Gastroesophageal sphincter (tissue), 3 donors: ENCODE data around the gene CLIP3.

ENCODE experiments used
- CTCF ChIP-seq, 4 experiments: fragments of 200-600 bp in 2 of 4; fragments of 450-650 bp in 2 of 4; sonication (generic) in 1 of 4; IDR thresholded peaks; one replicate each; pipeline ENCODE4 v1.5.1; 2017 to 2019; ENCODE audit warnings: antibody characterized with exemption in 4 of 4, mild to moderate bottlenecking in 2 of 4, moderate library complexity in 2 of 4
- EP300 ChIP-seq: sonication (generic); formaldehyde crosslinking; IDR thresholded peaks from one replicate; pipeline ENCODE4 v1.6.1; 2017; ENCODE audit warnings: antibody characterized with exemption, mild to moderate bottlenecking
- POLR2A ChIP-seq, 2 donors: fragments of 450-650 bp; IDR thresholded peaks; one replicate each; pipeline ENCODE4 v1.6.1; 2017; ENCODE audit warnings: antibody characterized with exemption in 2 of 2, mild to moderate bottlenecking in 2 of 2, moderate library complexity in 1 of 2
- POLR2AphosphoS5 ChIP-seq: sonication (generic); formaldehyde crosslinking; IDR thresholded peaks from one replicate; pipeline ENCODE4 v1.6.1; 2017; ENCODE audit warnings: antibody characterized with exemption

- peak in 3 of 4 experiments; percentile 16 to 55 (median 44) for TF ChIP-seq CTCF (IDR thresholded peaks at IDR 0.05)
- no peak for TF ChIP-seq EP300
- TF ChIP-seq POLR2AphosphoS5: no peak
- no peak for TF ChIP-seq POLR2A (IDR thresholded peaks at IDR 0.05)
These were observed 18.6 kb upstream of the CLIP3 start for GRCh38 chr19:36051236-36051635.
